CD4-positive, alpha-beta T cell treated with Interleukin-6 at 100 ng/mL for 8 hours (primary cell): ENCODE results near the gene GSTK1.
"Not testable (repeated sequence)": the region's sequence is repeated elsewhere in the genome, so short reads cannot be mapped to it uniquely, and the experiment has no call there.

Source experiments
- DNase-seq: peaks from one replicate; pipeline ENCODE4 v3.0.0-alpha.2; 2020; ENCODE audit warnings: mixed read lengths, low spot score

GSTK1 gene

DNA sequence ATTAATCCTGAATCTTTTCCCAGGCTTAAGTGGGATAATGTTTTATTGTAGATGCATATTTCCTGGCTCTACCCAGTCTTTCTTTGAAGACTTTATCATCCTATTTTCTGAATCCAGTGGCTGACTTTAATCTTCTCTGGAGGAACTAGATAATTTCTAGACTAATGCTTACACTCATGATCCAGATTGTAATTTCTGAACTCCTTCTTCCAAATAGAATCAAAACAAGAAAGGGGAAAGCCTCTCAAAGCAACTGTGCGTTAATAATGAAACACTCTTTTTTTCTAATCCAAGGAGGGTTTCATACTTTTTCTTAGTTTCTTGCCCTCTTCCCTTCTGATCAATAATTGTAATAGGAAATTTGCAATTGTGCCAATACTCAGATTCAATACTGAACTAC is 8.0 kb downstream of the GSTK1 start:
- DNase-seq, result no peak

- DNase-seq, result no peak
Measured at GRCh38 chr7:143272871-143273270, 9.6 kb downstream of the GSTK1 start.

DNA sequence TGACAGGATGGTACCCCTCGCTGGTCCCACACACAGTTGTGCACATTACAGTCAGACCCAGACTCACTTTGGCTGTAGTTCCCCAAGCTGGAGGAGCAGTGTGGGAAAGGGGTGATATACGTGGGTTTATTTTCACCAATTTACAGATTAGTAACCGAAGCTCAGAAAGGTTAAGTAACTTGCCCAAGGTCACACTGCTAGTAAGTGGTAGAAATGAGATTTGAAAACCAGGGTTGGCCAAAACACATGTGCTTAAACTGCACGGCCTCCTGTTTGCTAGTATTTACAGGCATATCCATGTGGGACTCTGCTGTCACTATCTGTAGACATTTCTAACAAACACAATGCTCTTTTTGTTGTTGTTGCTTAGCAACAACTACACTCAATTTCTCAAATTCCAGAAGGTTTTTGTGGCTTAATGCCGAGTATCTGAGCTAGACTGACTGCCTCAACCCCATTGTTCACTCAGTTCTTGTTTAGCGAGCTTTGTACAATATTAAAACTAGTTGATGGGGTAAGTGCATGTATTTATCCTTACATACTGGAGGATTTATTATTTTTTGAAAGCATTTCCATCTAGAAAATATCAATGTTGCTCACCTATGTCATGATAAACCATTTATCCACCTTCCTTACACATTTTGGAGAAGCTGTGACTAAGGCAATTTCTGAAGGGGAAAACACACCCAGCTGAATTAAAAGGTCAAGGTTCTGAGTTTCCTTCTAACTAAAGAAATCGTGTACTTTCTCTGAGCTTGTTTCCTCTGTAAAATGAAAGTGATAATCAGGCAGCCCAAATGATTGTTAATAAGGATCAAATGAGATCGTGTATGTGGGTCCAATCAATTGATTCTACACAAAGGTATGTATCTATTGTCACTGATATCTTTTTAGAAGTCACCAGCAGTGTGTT is 16.2 kb downstream of the GSTK1 start:
- DNase-seq, result no peak

DNA sequence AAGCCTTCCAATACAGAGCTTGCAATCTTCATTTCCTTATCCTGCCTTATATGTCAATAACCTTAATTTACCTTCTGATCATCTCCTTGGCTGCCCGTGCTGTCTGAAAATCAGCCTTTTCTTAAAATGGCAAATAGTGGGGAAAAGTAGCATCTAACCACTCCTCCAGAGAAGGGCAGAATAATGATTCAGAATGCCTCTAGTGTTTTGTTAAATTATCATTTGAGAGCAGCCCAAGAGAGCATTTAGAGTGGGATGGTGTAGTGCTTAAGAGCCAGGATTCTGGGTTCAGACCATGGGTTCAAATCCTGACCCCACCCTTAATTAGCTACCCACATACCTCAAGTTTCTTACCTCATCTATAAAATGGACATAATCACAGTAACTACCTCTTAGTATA is 16.9 kb downstream of the GSTK1 start:
- DNase-seq, result no peak

- DNase-seq, result no peak
Measured at GRCh38 chr7:143280566-143280965, 17.3 kb downstream of the GSTK1 start.

DNA sequence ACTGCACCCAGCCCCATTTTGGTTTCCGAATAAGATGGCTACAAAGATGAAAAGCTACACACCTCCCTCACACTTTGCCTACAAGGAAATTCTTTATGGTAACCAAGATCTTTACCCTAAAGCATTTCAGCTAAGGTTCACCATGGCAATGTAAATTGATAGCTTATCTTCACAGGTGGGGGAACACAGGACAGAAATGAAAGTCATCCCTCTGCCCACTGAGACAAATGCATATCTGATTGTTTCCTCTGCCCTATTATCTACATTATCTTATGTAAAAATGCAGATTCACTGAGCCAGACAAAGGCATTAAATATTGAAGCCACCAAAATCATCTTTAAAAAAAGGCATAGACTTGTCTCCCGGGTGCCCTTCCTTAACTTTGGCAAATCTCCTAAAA is 18.3 kb downstream of the GSTK1 start:
- no peak for DNase-seq

DNA sequence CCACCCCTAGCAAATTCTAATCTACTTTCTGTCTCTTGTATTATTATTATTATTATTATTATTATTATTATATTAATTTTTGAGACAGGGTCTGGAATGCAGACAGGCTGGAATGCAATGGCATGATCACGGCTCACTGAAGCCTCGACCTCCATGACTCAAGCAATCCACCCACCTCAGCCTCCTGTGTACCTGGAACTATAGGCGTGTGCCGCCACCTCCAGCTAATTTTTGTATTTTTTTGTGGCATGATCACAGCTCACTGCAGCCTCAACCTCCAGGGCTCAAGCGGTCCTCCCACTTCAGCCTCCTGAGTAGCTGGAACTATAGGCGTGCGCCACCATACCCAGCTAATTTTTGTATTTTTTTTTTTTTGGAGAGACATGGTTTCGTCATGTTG is 18.9 kb downstream of the GSTK1 start:
- DNase-seq, result no peak

- no peak for DNase-seq
Measured at GRCh38 chr7:143283381-143283780, 20.1 kb downstream of the GSTK1 start.

DNA sequence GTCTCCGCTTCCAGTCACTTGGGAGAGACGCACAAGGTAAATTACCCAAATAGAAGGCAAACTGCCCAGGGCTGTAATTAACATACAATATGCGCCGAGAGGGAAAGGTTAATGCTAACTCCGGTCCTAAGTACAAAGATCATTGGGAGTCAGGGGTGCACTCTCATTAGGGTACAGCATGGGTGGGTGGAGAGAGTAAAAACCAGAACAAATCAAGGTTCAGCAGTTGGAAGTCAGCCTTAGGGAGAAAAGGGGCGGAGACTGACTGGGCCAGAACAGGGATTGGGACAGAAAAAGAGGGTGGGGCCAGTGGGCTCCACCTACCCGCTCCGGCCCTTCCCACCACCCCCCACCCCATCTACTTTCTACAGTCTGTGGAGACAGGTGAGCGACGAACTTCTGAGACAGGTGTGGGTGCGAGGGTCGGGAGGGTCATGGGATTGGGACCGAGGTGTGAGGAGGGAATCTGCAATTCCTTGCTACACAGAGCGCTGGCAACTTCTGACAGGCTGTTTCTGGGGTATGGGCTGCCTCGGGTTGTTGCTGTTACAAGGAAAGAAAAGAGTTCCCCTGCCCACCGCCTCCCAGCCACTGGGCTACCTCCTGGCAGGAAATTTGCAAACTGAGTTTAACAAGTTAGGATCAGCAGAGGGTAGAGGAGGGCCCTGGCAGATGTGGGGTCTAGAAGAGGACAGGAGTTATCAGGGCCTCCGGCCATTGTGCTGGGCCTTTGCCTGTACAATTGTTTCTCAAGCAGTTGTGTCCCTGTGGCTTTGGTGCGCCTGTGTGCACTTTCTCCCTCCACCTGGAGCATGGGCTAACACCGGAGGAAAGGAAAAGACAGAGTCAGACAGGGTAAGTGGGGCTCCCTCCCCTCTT is 21.6 kb downstream of the GSTK1 start, which contains the start of gene TMEM139:
TSS of gene TMEM139 (plus strand) at position 368 of the 879 bp plus-strand sequence. CDS start 1,000 bp downstream, outside the sequence.
- DNase-seq, result no peak

DNA sequence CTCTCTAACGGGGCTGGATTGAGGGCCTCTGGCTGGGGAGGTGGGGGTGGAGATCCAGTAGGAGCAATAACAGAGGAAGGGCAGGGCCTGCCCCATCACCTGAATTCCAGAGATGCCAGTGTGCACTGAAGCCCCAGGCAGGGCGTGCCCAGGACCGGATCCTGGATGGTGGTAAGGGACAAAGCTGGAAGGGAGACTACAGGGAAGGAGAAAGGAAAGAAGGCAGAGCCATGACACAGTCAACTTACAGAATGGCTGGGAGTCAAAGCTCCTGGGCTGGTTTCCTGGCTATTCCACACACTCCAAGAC is 22.2 kb downstream of the GSTK1 start:
- no peak for DNase-seq

DNA sequence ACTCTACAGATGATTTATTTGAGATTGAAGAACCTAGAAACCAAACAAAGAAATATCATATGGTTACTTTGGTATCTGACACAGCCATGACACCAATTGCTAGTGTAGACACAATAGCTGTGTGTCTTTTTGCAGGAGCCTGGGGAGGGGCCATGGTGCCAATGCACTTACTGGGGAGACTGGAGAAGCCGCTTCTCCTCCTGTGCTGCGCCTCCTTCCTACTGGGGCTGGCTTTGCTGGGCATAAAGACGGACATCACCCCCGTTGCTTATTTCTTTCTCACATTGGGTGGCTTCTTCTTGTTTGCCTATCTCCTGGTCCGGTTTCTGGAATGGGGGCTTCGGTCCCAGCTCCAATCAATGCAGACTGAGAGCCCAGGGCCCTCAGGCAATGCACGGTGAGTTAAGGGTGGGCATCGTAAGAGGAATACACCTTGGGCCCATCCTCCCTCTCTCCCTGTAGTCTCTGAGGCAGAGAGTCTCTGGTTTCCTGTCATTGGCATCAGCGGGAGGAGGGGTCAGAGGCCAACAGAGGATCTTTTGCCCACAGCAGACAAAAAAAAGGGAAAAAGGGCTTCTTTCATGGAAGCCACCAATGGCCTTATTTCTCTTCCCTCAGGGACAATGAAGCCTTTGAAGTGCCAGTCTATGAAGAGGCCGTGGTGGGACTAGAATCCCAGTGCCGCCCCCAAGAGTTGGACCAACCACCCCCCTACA is 22.7 kb downstream of the GSTK1 start:
- no peak for DNase-seq

- DNase-seq, result no peak
Measured at GRCh38 chr7:143286522-143286890, 23.3 kb downstream of the GSTK1 start.

- DNase-seq, result no peak
Measured at GRCh38 chr7:143287339-143287934, 24.2 kb downstream of the GSTK1 start.

DNA sequence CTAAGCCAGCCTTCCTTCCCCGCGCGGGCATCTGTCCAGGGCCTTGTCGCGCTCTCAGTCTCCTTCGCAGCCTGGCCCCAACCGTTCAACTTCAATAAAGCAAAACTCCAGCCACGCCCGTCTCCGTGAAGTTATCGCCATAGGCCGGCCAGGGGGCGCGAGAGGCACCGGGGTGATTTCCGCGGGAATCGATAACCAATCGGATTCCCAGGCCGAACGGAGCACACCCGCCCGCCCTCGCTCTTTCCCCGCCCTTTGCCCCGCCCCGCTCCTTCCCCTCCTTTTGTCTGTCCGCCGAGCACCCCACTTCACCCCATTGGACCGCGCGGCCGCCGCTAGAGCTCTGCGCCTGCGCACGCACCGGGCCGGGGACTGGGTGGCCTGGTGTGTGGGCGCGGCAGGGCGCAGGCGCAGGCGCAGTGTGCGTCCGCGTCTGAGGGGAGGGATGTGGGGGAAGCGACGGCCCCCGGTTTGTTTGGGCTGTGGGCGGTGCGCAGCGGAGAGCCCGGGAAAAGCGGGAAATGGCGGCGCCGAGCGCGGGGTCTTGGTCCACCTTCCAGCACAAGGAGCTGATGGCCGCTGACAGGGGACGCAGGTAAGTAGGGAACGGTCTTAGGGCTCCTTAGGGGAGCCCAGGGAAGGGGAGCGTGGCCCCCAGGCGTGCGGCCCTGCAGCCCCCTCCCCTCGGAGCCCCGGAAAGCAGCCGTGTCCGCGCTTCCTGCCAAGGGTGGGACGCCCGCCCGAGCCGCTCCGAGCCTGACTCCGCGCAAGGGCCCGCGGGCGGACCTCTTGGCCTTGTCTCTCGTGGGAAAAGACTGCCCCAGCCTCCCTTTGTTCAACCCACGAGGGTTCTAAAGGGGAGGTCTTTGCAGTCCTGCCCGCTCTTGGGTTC is 24.9 kb downstream of the GSTK1 start, which contains the start of gene CASP2:
TSS of gene CASP2 (plus strand) at position 417 of the 892 bp plus-strand sequence. CDS start at position 522, 105 bp downstream.
- peak; percentile 100 for DNase-seq

DNA sequence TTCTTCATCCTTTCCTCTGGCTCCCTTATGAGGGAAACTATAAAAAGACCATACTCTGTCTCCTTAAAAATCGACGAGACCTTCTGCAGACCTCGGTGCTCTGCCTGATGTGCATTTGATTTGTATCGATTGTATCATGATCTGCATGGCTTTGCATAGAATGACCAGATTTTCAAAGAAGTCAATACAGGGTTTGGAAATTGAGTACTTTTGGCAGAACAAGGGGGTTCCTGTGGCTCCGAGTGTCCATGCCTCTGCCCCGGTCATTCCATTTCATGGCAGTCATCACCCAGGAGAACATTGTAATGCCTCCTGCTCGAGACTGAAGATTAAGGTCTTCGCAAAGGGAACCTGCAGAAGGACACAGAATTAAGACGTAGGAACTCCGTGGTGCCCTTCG is 25.6 kb downstream of the GSTK1 start:
- no peak for DNase-seq

- DNase-seq, result no peak
Measured at GRCh38 chr7:143289421-143289820, 26.2 kb downstream of the GSTK1 start.

DNA sequence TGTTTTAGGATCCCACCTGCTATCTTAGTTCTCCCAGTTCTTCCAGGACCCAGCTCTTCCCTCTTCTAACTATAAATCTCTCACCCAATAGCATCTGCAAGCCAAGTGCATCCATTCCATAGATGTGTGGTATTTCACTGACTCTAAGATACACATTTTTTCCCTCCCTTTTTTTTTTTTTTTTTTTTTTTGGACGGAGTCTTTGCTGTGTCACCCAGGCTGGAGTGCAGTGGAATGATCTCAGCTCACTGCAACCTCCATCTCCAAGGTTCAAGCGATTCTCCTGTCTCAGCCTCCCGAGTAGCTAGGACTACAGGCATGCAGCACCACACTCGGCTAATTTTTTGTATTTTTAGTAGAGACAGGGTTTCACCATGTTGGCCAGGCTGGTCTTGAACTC is 26.6 kb downstream of the GSTK1 start:
- DNase-seq, result not testable (repeated sequence)

DNA sequence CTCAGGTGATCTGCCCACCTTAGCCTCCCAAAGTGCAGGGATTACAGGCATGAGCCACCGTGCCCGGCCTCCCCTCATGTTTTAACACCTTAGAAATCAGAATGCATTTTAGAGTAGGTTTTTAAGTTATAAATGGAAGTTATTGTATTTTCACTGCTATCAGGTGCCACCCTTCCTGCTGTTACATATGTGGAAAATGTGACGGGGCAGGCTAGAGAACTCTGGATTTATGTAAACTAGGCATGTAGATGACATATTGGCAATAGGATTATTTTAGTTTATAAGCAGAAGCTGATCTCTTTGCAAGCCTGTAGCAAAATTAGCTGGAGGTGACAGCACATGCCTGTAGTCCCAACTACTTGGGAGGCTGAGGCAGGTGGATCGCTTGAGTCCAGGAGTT is 27.1 kb downstream of the GSTK1 start:
- no peak for DNase-seq

DNA sequence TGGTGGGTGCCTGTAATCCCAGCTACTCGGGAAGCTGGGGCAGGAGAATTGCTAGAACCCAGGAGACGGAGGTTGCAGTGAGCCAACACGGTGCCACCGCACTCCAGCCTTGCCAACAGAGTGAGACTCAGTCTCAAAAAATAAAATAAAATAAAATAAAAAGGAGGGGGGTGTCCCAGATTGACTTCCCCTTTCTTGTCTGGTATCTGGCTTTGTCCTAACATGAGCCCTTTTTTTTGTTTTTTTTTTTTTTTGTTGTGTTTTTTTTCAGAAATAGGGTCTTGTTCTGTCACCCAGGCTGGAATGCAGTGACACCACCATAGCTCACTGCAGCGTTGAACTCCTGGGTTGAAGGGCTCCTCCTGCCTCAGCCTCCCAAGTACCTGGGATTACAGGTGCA is 29.6 kb downstream of the GSTK1 start:
- DNase-seq, result no peak

DNA sequence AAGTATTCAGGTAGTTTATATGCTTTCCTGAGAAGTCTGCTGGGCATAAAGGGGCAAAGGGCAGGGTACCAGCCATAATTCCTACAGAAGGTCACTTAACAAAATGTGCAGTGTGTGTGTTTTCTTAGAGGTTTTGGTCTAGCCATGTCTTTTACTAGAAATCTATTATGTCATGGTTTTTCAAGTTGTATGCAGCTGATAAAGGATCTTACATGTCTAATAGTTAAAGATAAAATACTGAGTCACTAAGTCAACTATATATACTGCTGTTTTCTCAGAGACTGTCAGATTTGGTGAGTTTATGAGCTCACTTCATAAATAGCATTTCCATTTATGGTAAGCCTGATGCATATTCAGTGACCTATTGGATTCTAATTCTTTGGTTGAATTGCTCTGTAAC is 32.6 kb downstream of the GSTK1 start:
- DNase-seq, result no peak

GRCh38 chr7:143296686-143297085 is 33.4 kb downstream of the GSTK1 start:
- no peak for DNase-seq
